SH-SY5Y (cell line): ENCODE data around the gene CRHBP.

ENCODE experiments used
- GATA2 ChIP-seq: IDR thresholded peaks from 2 replicates; pipeline ENCODE4 v1.6.1; 2011; ENCODE audit warnings: mild to moderate bottlenecking, low read depth, low read length
- GATA3 ChIP-seq: IDR thresholded peaks from 2 replicates; pipeline ENCODE4 v1.6.1; 2011; ENCODE audit warnings: low read depth, mild to moderate bottlenecking, low read length, moderate library complexity

GRCh38 chr5:77016962-77017361 lies 64.1 kb downstream of the CRHBP start:
- TF ChIP-seq GATA2 (no peak), GATA3 (no peak)
